ENCODE measurements around the gene ANKRD53.
"Not testable (repeated sequence)": the region's sequence is repeated elsewhere in the genome, so short reads cannot be mapped to it uniquely, and the experiment has no call there.

The ANKRD53 gene

GRCh38 chr2:70990216-70990615, 11.8 kb downstream of the ANKRD53 start:
- no peak for DNase-seq (ENCODE audit: low read depth in 2 of 2)

GRCh38 chr2:70991142-70991541, 12.7 kb downstream of the ANKRD53 start:
- no peak for DNase-seq (ENCODE audit: low read depth in 2 of 2)

- no peak for DNase-seq (ENCODE audit: low read depth in 2 of 2)
These were observed 13.3 kb downstream of the ANKRD53 start for GRCh38 chr2:70991742-70992141.

- no peak for DNase-seq (ENCODE audit: low read depth in 2 of 2)
These were observed 14.8 kb downstream of the ANKRD53 start for GRCh38 chr2:70992945-70993853.

GRCh38 chr2:70994009-70994698, 15.7 kb downstream of the ANKRD53 start:
- peak in 1 of 2 donors; percentile 17 for DNase-seq (ENCODE audit: low read depth in 2 of 2)

- DNase-seq (ENCODE audit: low read depth in 2 of 2): peak; percentile 73 to 84
These were observed 16.4 kb downstream of the ANKRD53 start, which contains the start of gene TEX261 for GRCh38 chr2:70994699-70995425. Gene TEX261, minus strand, starts transcription at chr2:70994873. Its CDS starts 116 bp downstream, at chr2:70994757.

GRCh38 chr2:70995426-70995729, 16.9 kb downstream of the ANKRD53 start:
- DNase-seq (ENCODE audit: low read depth in 2 of 2): peak; percentile 9 to 38

GRCh38 chr2:70998885-70999284, 20.5 kb downstream of the ANKRD53 start:
- DNase-seq (ENCODE audit: low read depth in 2 of 2): not testable (repeated sequence)

GRCh38 chr2:70999362-70999761, 20.9 kb downstream of the ANKRD53 start:
- DNase-seq (ENCODE audit: low read depth in 2 of 2): no peak

GRCh38 chr2:70999931-71000330, 21.5 kb downstream of the ANKRD53 start:
- DNase-seq (ENCODE audit: low read depth in 2 of 2): not testable (repeated sequence)

GRCh38 chr2:71000780-71001591, 22.6 kb downstream of the ANKRD53 start:
- DNase-seq (ENCODE audit: low read depth in 2 of 2): peak; percentile 42 to 51

- no peak for DNase-seq (ENCODE audit: low read depth in 2 of 2)
These were observed 23.1 kb downstream of the ANKRD53 start for GRCh38 chr2:71001592-71001927.

GRCh38 chr2:71001981-71002570, 23.6 kb downstream of the ANKRD53 start:
- DNase-seq (ENCODE audit: low read depth in 2 of 2): no peak

GRCh38 chr2:71003396-71003795, 25.0 kb downstream of the ANKRD53 start:
- DNase-seq (ENCODE audit: low read depth in 2 of 2): no peak

- DNase-seq (ENCODE audit: low read depth in 2 of 2): no peak
These were observed 25.7 kb downstream of the ANKRD53 start for GRCh38 chr2:71003966-71004755.

GRCh38 chr2:71004857-71005256, 26.4 kb downstream of the ANKRD53 start:
- no peak for DNase-seq (ENCODE audit: low read depth in 2 of 2)

- DNase-seq (ENCODE audit: low read depth in 2 of 2): no peak
These were observed 27.1 kb downstream of the ANKRD53 start for GRCh38 chr2:71005271-71006202.

GRCh38 chr2:71006323-71006722, 27.9 kb downstream of the ANKRD53 start:
- no peak for DNase-seq (ENCODE audit: low read depth in 2 of 2)
